B cell (primary cell): Measurements from ENCODE around the gene BIRC2. TPM values are rescaled to one million over a fixed set of nuclear protein-coding genes. Genes with fewer than 3 reads are reported as not detected.

Experiments
- ATAC-seq: fragments of 200-7000 bp; cut with Tn5 transposase; one replicate; pipeline ENCODE4 v1.10.0; 2021; ENCODE audit warnings: low read depth, mild to moderate bottlenecking, moderate number of reproducible peaks, moderate library complexity
- CTCF ChIA-PET: fragments of 350-600 bp; sonication (Branson Sonifier 250); formaldehyde crosslinking; loops from one replicate; lab custom pipeline; 2021; ENCODE audit warnings: antibody characterized with exemption, inconsistent platforms; lab: Charles Lee
- POLR2A ChIA-PET: fragments of 350-600 bp; sonication (Branson Sonifier 250); formaldehyde crosslinking; loops from one replicate; lab custom pipeline; 2021; ENCODE audit warnings: antibody characterized with exemption; lab: Charles Lee
- DNase-seq: peaks from one replicate; pipeline ENCODE4 v3.0.0; 2013
- H2AFZ ChIP-seq: 2 replicates; pipeline ENCODE4 v1.6.1; 2012; ENCODE audit warnings: mild to moderate bottlenecking, low read depth, low read length; ENCODE audit not compliant: insufficient read depth, poor library complexity, severe bottlenecking
- H3K27ac ChIP-seq, 2 donors: 1 replicate in 1 of 2; 2 replicates in 1 of 2; pipeline ENCODE4 v1.5.1; 2012 to 2013; ENCODE audit warnings: low read length in 2 of 2, mild to moderate bottlenecking in 2 of 2, moderate library complexity in 1 of 2
- H3K27me3 ChIP-seq, 4 experiments: fragments of 200-600 bp in 1 of 4; sonication (generic) in 1 of 4; replicated peaks in 1 of 4; 1 replicate in 2 of 4; 2 replicates in 2 of 4; pipeline versions ENCODE4 v1.6.1 to v1.7.0; 2013 to 2016; ENCODE audit warnings: low read length in 3 of 4, mild to moderate bottlenecking in 2 of 4, mixed read lengths in 1 of 4, moderate library complexity in 1 of 4; ENCODE audit not compliant: insufficient read depth in 4 of 4, control insufficient read depth in 3 of 4; ENCODE audit errors: control extremely low read depth in 1 of 4
- H3K36me3 ChIP-seq, 2 experiments: replicated peaks in 1 of 2; 1 replicate in 1 of 2; 2 replicates in 1 of 2; pipeline versions ENCODE4 v1.6.1 to v1.7.1; 2013; ENCODE audit warnings: low read length in 1 of 2; ENCODE audit not compliant: insufficient read depth in 2 of 2, control insufficient read depth in 1 of 2; ENCODE audit errors: control extremely low read depth in 1 of 2, extremely low read depth in 1 of 2
- H3K4me1 ChIP-seq, 2 donors: fragments of 200-600 bp in 1 of 2; sonication (generic) in 1 of 2; 1 replicate in 1 of 2; 2 replicates in 1 of 2; pipeline versions ENCODE4 v1.5.1 to v1.6.1; 2013 to 2017; ENCODE audit warnings: low read length in 2 of 2; ENCODE audit not compliant: control insufficient read depth in 2 of 2, insufficient read depth in 2 of 2
- H3K4me2 ChIP-seq: replicated peaks from 2 replicates; pipeline ENCODE3; 2012; ENCODE audit warnings: mild to moderate bottlenecking, low read depth, low read length; ENCODE audit not compliant: poor library complexity, severe bottlenecking
- H3K4me3 ChIP-seq, 5 experiments: fragments of 200-600 bp in 1 of 5; sonication (generic) in 1 of 5; 1 replicate in 3 of 5; 2 replicates in 2 of 5; pipeline versions ENCODE4 v1.5.1 to v1.7.0; 2011 to 2016; ENCODE audit warnings: low read length in 4 of 5, mild to moderate bottlenecking in 4 of 5, low read depth in 2 of 5, control low read depth in 1 of 5, moderate library complexity in 1 of 5; ENCODE audit not compliant: insufficient read depth in 1 of 5; ENCODE audit errors: control extremely low read depth in 1 of 5, extremely low read depth in 1 of 5
- H3K79me2 ChIP-seq: fragments of 200-600 bp; sonication (generic); one replicate; pipeline ENCODE4 v1.6.0; 2016; ENCODE audit warnings: low read length; ENCODE audit not compliant: control insufficient read depth, insufficient read depth
- H3K9ac ChIP-seq: fragments of 200-600 bp; sonication (generic); 2 replicates; pipeline ENCODE4 v1.6.1; 2017; ENCODE audit warnings: mild to moderate bottlenecking, low read length, moderate library complexity
- H3K9me3 ChIP-seq, 3 donors: one replicate each; pipeline versions ENCODE4 v1.6.1 to v1.7.1; 2013; ENCODE audit warnings: low read length in 2 of 3; ENCODE audit not compliant: control insufficient read depth in 2 of 3, insufficient read depth in 1 of 3; ENCODE audit errors: control extremely low read depth in 1 of 3
- H4K20me1 ChIP-seq: 2 replicates; pipeline ENCODE4 v1.6.0; 2012; ENCODE audit warnings: mild to moderate bottlenecking, low read length; ENCODE audit not compliant: insufficient read depth, control insufficient read depth, poor library complexity, severe bottlenecking
- H3K27ac Mint-ChIP-seq: one replicate; pipeline ENCODE4 v1.8.0; 2021; ENCODE audit warnings: mixed read lengths
- H3K27me3 Mint-ChIP-seq: one replicate; pipeline ENCODE4 v1.8.0; 2021; ENCODE audit warnings: mixed read lengths
- H3K4me1 Mint-ChIP-seq: one replicate; pipeline ENCODE4 v1.8.0; 2021; ENCODE audit warnings: mixed read lengths
- H3K4me3 Mint-ChIP-seq: one replicate; pipeline ENCODE4 v1.8.0; 2021; ENCODE audit warnings: mixed read lengths
- H3K9me3 Mint-ChIP-seq: one replicate; pipeline ENCODE4 v1.8.0; 2022; ENCODE audit warnings: mixed read lengths; ENCODE audit not compliant: insufficient read depth
- CTCF ChIP-seq: fragments of 200-600 bp; IDR thresholded peaks from one replicate; pipeline ENCODE4 v1.8.0; 2022; ENCODE audit warnings: antibody characterized with exemption, mild to moderate bottlenecking
- EZH2 ChIP-seq: IDR thresholded peaks from 2 replicates; pipeline ENCODE4 v1.6.1; 2012; ENCODE audit warnings: borderline replicate concordance, low read depth, mild to moderate bottlenecking, moderate library complexity, low read length; ENCODE audit not compliant: insufficient read depth, poor library complexity, severe bottlenecking
- WGBS: methylation state at CpG from one replicate; pipeline ENCODE4 v1.1.5; 2013; ENCODE audit warnings: missing lambda C conversion rate; ENCODE audit not compliant: insufficient coverage; 5-methylcytosine and 5-hydroxymethylcytosine counted together
- intact Hi-C: fragments of 100-400 bp; cut with micrococcal nuclease; formaldehyde crosslinking; loops from one replicate; pipeline ENCODE4 v1.10.0; 2022
- polyA plus RNA-seq: library from polyadenylated mRNA; depleted of rRNA; stranded (reverse); fragments of >200 nt; gene quantifications from 2 replicates; pipeline ENCODE4 v1.2.3, GENCODE V29; 2012
- total RNA-seq, 2 donors: library from RNA; stranded (reverse); fragments of 120-200 nt in 1 of 2; gene quantifications; 1 replicate in 1 of 2; 2 replicates in 1 of 2; pipeline versions ENCODE4 v1.2.3 to v1.2.4, GENCODE V29; 2013 to 2022

The BIRC2 gene
- total and polyA plus RNA-seq, 2 donors (not counting 1 experiment from before 2014, with no cell fraction given) = 20.1 to 51.0 TPM

GRCh38 chr11:102387043-102387781, 40.2 kb downstream of the BIRC2 start:
- whole genome bisulfite sequencing = no CpG with 5 or more reads among the region's 8 CpGs
- Mint-ChIP-seq H3K9me3 (no peaks in the 10 kb centered on the region), H3K4me1 (peaks cover 7% of the 10 kb centered on the region), H3K27ac (no peak overlapping the region), H3K27me3 (no peaks in the 10 kb centered on the region), H3K4me3 (no peak overlapping the region)
- ChIA-PET CTCF (interaction anchor here (0.9 kb wide), 1 partner anchor 109 kb away, joined by 3 read pairs; no protein-coding TSS in a partner anchor), POLR2A (no interaction called here)
- Histone ChIP-seq H3K4me3 (no peak overlapping the region), H2AFZ (no peak overlapping the region), H3K4me2 (no peak overlapping the region), H3K27ac (no peak overlapping the region), H3K79me2 (peaks cover 11% of the 10 kb centered on the region), H4K20me1 (no peaks in the 10 kb centered on the region), H3K9ac (no peak overlapping the region), H3K4me1 (no peaks in the 10 kb centered on the region), H3K36me3 (peaks cover 5 to 11% of the 10 kb centered on the region in 2 experiments), H3K27me3 (no peaks in the 10 kb centered on the region), H3K9me3 (no peaks in the 10 kb centered on the region)
- intact Hi-C loops = no loop called here
- no peak for ATAC-seq
- no peak for DNase-seq
- TF ChIP-seq CTCF (no peak), EZH2 (no peak)

- DNase-seq = no peak
Observed at GRCh38 chr11:102389253-102389652, 42.2 kb downstream of the BIRC2 start.

More at GRCh38 chr11:102389253-102389652, 42.2 kb downstream of the BIRC2 start:
- no peak overlapping the region for H3K27ac ChIP-seq
- peaks cover 14% of the 10 kb centered on the region for H3K4me1 Mint-ChIP-seq
- no peak for ATAC-seq
- H2AFZ ChIP-seq = no peak overlapping the region
- H3K9me3 ChIP-seq = no peaks in the 10 kb centered on the region
- no peak for TF ChIP-seq CTCF
- TF ChIP-seq EZH2 = no peak
- ChIA-PET CTCF (interaction anchor here (1.1 to 6.7 kb wide), 14 partner anchors 10 to 224 kb away, joined by 3 to 99 read pairs (median 14); no protein-coding TSS in a partner anchor), POLR2A (interaction anchor here (0.5 kb wide), 1 partner anchor 72 kb away, joined by 6 read pairs; no protein-coding TSS in a partner anchor)
- intact Hi-C loops = no loop called here
- H3K27me3 ChIP-seq = no peaks in the 10 kb centered on the region
- H3K9me3 Mint-ChIP-seq = no peaks in the 10 kb centered on the region
- H3K4me3 Mint-ChIP-seq = no peak overlapping the region
- H3K79me2 ChIP-seq = peaks cover 11% of the 10 kb centered on the region
- WGBS = 74% methylated on average over 3 of the region's 4 CpGs
- peaks cover 9 to 13% of the 10 kb centered on the region in 2 experiments for H3K36me3 ChIP-seq
- H3K4me3 ChIP-seq = no peak overlapping the region
- no peaks in the 10 kb centered on the region for H4K20me1 ChIP-seq
- H3K9ac ChIP-seq = no peak overlapping the region
- H3K4me1 ChIP-seq = no peaks in the 10 kb centered on the region
- no peaks in the 10 kb centered on the region for H3K27me3 Mint-ChIP-seq
- H3K27ac Mint-ChIP-seq = no peak overlapping the region
- H3K4me2 ChIP-seq = no peak overlapping the region
